RWPE2 (cell line): Measurements from ENCODE around the gene HTT.
A peak's percentile ranks its signal among the peaks of the same experiment; 100 is the strongest.

Source experiments
- ATAC-seq: fragments of 200-7000 bp; cut with Tn5 transposase; 3 replicates; pipeline ENCODE4 v1.9.1; 2021; ENCODE audit warnings: low read depth
- DNase-seq: peaks from one replicate; pipeline ENCODE4 v3.0.0-alpha.2; 2020; ENCODE audit warnings: low spot score
- H3K27ac ChIP-seq: fragments of 450-650 bp; 2 replicates; pipeline ENCODE4 v1.5.1; 2017; ENCODE audit warnings: mild to moderate bottlenecking; ENCODE audit not compliant: poor library complexity, severe bottlenecking
- H3K27me3 ChIP-seq: fragments of 250-450 bp; sonication (Bioruptor Pico); 2 replicates; pipeline ENCODE4 v1.5.1; 2021; ENCODE audit warnings: mild to moderate bottlenecking, moderate library complexity; ENCODE audit not compliant: insufficient read depth, poor library complexity, severe bottlenecking
- H3K36me3 ChIP-seq: fragments of 250-450 bp; sonication (Bioruptor Pico); 2 replicates; pipeline ENCODE4 v1.5.1; 2020; ENCODE audit warnings: low read depth, mild to moderate bottlenecking, moderate library complexity
- H3K4me1 ChIP-seq: fragments of 250-450 bp; sonication (Bioruptor Pico); 2 replicates; pipeline ENCODE4 v1.5.1; 2021; ENCODE audit warnings: mild to moderate bottlenecking, moderate library complexity; ENCODE audit not compliant: insufficient read depth, poor library complexity, severe bottlenecking
- H3K4me3 ChIP-seq: fragments of 250-450 bp; sonication (Bioruptor Pico); 2 replicates; pipeline ENCODE4 v1.5.1; 2021; ENCODE audit warnings: mild to moderate bottlenecking, moderate library complexity; ENCODE audit not compliant: severe bottlenecking
- H3K9me3 ChIP-seq: fragments of 250-450 bp; sonication (Bioruptor Pico); 2 replicates; pipeline ENCODE4 v1.5.1; 2021; ENCODE audit warnings: mild to moderate bottlenecking, moderate library complexity; ENCODE audit not compliant: severe bottlenecking
- TF ChIP-seq, protein P1 (sequence below): fragments of 450-650 bp; IDR thresholded peaks from one replicate; pipeline ENCODE4 v1.5.1; 2017; ENCODE audit warnings: mild to moderate bottlenecking, moderate library complexity; ENCODE audit not compliant: poor library complexity, severe bottlenecking

Gene HTT

DNA sequence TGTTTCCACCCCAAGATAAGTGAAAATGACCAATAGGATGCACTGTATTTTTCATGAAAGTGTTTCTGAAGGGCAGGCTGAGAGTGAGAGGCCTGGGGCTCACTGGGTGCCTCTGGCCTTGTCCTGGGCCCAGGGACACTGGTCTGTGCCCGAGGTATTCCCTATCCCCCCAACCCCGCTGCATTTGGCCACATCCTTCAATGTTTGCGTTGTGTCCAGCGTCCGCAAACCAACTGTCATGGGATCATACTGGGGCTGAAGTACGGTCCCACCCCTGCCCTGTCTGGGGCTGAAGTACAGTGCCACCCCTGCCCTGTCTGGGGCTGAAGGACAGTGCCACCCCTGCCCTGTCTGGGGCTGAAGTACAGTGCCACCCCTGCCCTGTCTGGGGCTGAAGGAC is 152.5 kb downstream of the HTT start:
- Histone ChIP-seq H3K4me1 (no peaks in the 10 kb centered on the region), H3K9me3 (no peaks in the 10 kb centered on the region), H3K4me3 (no peak overlapping the region), H3K36me3 (peaks cover 35% of the 10 kb centered on the region), H3K27me3 (no peaks in the 10 kb centered on the region), H3K27ac (no peak overlapping the region)
- DNase-seq (peak; percentile 34), ATAC-seq (no peak)
- TF ChIP-seq, protein P1, sequence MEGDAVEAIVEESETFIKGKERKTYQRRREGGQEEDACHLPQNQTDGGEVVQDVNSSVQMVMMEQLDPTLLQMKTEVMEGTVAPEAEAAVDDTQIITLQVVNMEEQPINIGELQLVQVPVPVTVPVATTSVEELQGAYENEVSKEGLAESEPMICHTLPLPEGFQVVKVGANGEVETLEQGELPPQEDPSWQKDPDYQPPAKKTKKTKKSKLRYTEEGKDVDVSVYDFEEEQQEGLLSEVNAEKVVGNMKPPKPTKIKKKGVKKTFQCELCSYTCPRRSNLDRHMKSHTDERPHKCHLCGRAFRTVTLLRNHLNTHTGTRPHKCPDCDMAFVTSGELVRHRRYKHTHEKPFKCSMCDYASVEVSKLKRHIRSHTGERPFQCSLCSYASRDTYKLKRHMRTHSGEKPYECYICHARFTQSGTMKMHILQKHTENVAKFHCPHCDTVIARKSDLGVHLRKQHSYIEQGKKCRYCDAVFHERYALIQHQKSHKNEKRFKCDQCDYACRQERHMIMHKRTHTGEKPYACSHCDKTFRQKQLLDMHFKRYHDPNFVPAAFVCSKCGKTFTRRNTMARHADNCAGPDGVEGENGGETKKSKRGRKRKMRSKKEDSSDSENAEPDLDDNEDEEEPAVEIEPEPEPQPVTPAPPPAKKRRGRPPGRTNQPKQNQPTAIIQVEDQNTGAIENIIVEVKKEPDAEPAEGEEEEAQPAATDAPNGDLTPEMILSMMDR, result no peak

DNA sequence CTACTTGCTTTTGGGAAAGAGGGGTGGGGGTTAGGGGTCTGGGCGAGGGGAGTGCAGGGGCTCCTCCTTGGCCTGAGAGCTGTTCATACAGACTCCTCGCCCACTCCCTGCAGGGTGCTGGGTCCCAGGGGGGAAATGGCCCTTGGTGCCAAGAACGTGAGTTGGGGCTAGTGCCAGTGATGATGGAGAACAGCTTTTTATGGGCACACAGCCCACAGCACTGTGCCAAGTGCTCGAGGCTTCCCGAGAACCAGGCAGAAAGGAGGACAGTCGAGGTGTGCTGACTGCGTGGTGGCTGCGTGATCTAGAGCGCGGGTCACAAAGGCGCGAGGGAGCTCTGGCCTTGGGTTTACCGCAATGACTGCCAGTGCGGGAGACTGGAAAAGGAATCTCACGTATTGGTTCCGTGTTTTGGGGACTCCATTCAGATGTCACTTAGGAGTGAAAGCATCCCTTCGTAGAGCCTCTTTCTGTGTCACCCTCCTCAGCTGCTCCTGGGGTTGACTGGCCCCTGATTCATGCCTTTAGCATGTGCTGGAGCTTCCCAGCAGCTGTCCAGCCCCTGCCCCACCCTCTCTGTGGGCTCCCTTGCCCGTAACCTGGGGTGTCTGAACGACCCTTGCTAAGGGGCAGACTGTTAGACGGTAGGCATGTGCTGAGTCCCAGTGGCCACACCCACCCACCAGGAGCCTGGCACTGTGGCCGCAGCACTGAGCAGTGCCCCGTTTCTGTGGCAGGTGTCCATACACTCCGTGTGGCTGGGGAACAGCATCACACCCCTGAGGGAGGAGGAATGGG is 153.6 kb downstream of the HTT start:
- no peak overlapping the region for H3K27ac ChIP-seq
- H3K4me1 ChIP-seq, result no peaks in the 10 kb centered on the region
- DNase-seq, result peak; percentile 28
- ATAC-seq, result no peak
- H3K9me3 ChIP-seq, result no peaks in the 10 kb centered on the region
- no peaks in the 10 kb centered on the region for H3K27me3 ChIP-seq
- H3K36me3 ChIP-seq, result peaks cover 38% of the 10 kb centered on the region
- no peak overlapping the region for H3K4me3 ChIP-seq
- TF ChIP-seq, protein P1, result no peak

DNA sequence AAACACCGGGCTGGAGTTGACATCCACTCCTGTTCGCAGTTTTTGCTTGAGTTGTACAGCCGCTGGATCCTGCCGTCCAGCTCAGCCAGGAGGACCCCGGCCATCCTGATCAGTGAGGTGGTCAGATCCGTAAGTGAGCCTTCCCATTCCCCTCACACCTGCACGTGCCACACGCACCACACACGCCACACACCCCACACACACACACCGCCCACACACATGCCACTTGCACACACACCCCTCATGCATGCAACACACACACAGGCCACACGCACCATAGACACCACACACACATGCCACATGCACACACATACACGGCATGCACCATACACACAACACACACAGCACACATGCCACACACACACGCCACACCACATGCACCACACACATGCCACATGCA is 154.4 kb downstream of the HTT start:
- no peak overlapping the region for H3K27ac ChIP-seq
- no peaks in the 10 kb centered on the region for H3K27me3 ChIP-seq
- H3K4me3 ChIP-seq, result no peak overlapping the region
- peaks cover 45% of the 10 kb centered on the region for H3K36me3 ChIP-seq
- ATAC-seq (no peak), DNase-seq (peak; percentile 34)
- TF ChIP-seq, protein P1, result no peak
- H3K4me1 ChIP-seq, result no peaks in the 10 kb centered on the region
- no peaks in the 10 kb centered on the region for H3K9me3 ChIP-seq

DNA sequence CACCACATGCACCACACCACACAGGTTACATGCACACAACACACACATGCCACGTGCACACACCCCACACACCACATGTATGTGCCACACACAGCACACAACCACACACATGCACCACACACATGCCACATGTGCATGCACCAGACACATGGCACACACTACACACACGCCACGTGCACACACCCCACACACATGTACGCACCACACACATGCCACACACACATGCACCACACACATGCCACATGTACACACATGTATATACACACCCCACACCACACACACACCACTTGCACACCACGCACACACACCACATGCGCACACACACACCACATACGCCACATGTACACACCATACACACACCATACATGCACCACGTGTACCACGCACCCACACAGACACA is 154.8 kb downstream of the HTT start:
- H3K4me1 ChIP-seq, result no peaks in the 10 kb centered on the region
- H3K4me3 ChIP-seq, result no peak overlapping the region
- H3K27me3 ChIP-seq, result no peaks in the 10 kb centered on the region
- no peak overlapping the region for H3K27ac ChIP-seq
- H3K9me3 ChIP-seq, result no peaks in the 10 kb centered on the region
- DNase-seq, result no peak
- ATAC-seq, result no peak
- peaks cover 45% of the 10 kb centered on the region for H3K36me3 ChIP-seq
- TF ChIP-seq, protein P1, result no peak

DNA sequence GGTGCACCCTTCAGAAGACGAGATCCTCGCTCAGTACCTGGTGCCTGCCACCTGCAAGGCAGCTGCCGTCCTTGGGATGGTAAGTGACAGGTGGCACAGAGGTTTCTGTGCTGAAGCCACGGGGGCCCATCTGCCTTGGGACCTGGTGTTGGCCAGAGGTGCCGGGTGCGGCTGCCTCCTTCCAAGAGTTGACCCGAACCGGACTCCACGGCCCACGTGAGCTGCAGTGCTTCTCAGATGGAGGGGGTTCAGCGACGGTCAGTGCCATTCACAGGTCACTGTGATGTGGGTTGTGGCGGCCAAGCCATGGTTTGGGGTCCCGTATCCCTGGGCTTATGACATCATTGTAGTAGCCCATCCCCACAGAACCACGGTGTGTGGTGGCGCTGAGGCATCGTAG is 155.5 kb downstream of the HTT start:
- no peak for DNase-seq
- ATAC-seq, result no peak
- H3K27me3 ChIP-seq, result no peaks in the 10 kb centered on the region
- H3K4me3 ChIP-seq, result no peak overlapping the region
- no peak overlapping the region for H3K27ac ChIP-seq
- H3K4me1 ChIP-seq, result no peaks in the 10 kb centered on the region
- no peaks in the 10 kb centered on the region for H3K9me3 ChIP-seq
- H3K36me3 ChIP-seq, result peaks cover 45% of the 10 kb centered on the region
- TF ChIP-seq, protein P1, result no peak
